ENCODE measurements around the gene TEKT5. TPM values are rescaled to one million over a fixed set of nuclear protein-coding genes. Genes with fewer than 3 reads are reported as not detected.

The TEKT5 gene
- total RNA-seq, 4 donors from 2014 or later: 0.51 to 0.94 TPM; not detected in 2

GRCh38 chr16:10625595-10626357, 69.0 kb downstream of the TEKT5 start:
- no peak for TF ChIP-seq CTCF (IDR thresholded peaks at IDR 0.05; ENCODE audit: low read depth)

GRCh38 chr16:10624527-10624926, 70.2 kb downstream of the TEKT5 start:
- no peak for TF ChIP-seq CTCF (IDR thresholded peaks at IDR 0.05; ENCODE audit: low read depth)

DNA sequence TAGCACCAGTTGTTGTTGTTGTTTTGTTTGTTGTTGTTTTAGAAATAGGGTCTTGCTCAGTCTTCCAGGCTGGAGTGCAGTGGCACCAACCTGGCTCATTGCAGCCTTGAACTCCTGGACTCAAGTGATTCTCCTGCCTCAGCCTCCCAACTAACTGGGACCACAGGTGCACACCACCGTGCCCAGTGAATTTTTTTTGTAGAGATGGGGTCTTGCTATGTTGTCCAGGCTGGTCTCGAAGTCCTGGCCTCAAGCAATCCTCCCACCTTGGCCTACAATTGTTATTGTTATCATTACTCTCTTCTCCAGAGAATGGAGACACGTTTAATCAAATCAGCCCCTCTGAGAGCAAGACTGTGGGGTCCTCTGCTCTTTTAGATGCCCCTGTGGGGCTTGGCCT, 71.7 kb downstream of the TEKT5 start:
- TF ChIP-seq CTCF (IDR thresholded peaks at IDR 0.05; ENCODE audit: low read depth): no peak

DNA sequence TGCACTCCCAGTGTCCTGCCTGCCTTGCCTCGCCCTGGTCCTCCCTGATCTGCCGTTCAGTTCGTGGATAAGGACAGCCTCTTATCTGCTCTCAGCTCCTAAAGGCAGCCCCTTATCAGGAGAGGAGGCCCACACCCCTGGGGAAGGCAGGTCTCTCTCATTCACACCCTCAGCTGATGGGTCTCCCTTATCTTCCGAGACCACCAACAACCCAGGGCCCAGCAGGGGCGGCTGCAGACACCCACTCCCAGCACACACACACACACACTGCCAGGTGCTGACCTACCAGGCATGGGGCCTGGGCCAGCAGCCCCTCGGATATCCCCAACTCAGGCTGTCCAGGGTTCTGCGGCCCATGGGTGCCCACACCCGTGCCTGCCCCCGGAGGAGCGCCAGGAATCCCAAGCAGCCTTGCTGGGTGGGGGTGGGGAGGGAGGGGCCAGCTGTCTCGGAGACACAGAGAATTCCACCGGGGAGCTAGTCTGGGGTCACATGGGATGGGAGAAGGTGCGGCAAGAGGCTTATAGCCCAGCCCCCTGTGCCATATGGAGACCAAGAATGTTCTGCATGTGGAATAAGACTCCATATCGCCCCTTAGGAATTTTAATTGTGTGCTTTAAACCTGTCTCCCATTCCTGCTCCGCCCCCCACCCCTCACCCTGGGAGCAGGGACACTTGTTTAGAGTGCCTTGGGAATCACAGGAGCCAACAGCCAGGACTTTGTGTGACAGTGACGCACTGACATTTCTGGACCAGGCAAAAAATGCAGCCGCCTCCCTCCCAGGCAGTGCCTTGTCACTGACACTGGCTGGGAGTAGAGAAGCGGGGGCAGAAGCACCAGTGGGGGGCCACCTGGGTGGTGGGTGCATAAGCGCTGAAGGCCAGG, 72.5 kb downstream of the TEKT5 start:
- no peak for TF ChIP-seq CTCF (IDR thresholded peaks at IDR 0.05; ENCODE audit: low read depth)

- TF ChIP-seq CTCF (IDR thresholded peaks at IDR 0.05; ENCODE audit: low read depth): no peak
These were observed 74.6 kb downstream of the TEKT5 start for GRCh38 chr16:10620120-10620519.

GRCh38 chr16:10619271-10619849, 75.4 kb downstream of the TEKT5 start:
- TF ChIP-seq CTCF (IDR thresholded peaks at IDR 0.05; ENCODE audit: low read depth): no peak

DNA sequence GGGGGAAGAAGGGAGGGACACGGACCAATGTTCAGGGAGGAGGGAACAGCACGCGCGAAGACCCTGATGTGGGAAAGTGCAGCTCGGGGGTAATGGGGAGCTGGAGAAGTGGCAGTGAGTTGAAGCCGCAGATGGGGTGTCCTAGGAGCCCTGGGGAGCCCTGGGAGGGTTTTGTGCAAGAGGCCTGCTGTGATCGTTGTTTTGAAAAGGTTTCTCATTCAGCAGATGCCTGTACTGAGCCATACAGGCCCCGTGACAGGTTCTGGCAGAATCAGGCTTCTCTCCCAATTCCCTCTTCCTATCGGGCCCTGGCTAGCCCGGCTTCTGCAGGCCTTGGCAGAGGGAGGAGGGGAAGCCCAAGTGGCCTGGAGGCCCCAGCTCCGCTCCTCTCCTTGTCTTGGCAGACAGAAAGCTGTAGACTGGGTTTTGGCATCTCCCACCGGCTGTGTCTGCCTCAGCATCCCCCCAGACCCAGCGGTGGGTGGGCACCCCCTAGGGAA, 76.0 kb downstream of the TEKT5 start:
- no peak for TF ChIP-seq CTCF (IDR thresholded peaks at IDR 0.05; ENCODE audit: low read depth)

Measured in subcutaneous adipose tissue (tissue), 4 donors.